T follicular helper cell (primary cell): Measurements from ENCODE around the gene DPCD.

ENCODE experiments used
- DNase-seq: peaks from one replicate; pipeline ENCODE4 v3.0.0-alpha.2; 2020; ENCODE audit warnings: low read depth
- total RNA-seq, 2 experiments: gene quantifications; one replicate each; lab custom pipeline; 2026; lab: John Stamatoyannopoulos, UW

The DPCD gene
- 1.3 to 3.3 reads per million in 2 experiments for total RNA-seq

DNA sequence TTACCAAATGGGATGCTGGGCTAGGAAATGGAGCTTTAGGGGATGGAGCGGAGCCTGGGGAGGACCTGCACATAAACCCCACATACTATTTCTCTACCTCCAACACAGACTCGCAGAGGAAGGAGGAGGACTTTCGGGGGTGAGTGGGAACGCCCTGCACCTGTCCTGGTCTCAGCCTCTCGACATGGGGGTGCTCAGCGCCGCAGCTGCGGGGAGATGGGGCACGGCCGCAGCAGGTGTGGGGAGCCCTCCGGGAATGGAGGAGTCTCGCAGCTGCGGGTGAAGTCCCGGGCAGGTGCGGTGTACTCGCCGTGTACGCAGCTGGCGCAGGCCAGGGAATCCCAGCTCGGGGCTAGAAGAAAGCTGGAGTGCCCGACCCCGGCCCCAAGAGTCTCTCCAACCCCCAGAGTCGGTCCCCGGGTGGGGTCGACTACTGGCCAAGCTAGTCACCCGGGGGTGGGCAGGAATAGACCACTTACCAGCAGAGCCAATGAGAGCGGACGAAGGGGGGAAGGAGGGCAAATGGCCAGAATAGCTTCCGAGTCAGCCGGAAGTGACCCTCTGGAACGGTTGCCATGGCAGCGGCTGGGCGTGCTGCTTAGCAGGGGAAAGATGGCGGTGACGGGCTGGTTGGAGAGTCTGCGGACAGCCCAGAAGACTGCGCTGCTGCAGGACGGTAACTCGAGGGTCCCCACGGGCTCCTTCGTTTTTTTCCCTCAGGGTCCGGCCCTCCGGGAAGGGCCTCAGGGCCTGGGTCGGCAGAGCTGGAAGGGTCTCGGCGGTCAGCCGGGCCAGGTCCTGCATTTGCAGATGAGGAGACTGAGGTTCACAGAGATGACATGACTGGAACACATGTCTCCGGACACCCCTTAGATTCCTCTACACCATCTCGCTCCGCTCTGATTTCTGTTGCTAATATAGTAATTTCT, at the start of gene DPCD, which contains the start of gene POLL:
TSS of gene DPCD (plus strand) at position 597 of the 929 bp plus-strand sequence. CDS start at position 613, 16 bp downstream.
TSS of gene POLL (minus strand) at position 533 of the 929 bp plus-strand sequence. CDS start 897 bp downstream, outside the sequence.
- peak; percentile 76 for DNase-seq

DNA sequence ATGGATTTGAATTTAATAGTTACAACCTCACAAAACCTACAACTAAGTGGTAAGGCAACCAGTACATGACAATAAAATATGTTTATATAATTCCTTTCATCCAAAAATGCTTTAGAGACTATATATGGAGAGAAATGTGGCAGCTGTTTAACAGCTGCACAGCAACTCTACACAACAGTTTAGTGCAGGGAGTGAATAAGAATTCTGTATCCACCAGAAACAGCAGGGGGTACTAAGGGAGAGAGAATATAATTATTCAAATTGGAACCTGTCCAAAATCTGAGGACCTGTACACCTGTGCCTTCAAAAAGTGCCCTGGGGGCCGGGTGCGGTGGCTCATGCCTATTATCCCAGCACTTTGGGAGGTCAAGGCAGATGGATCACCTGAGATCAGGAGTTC, 49.7 kb upstream of the DPCD start:
- no peak for DNase-seq

DNA sequence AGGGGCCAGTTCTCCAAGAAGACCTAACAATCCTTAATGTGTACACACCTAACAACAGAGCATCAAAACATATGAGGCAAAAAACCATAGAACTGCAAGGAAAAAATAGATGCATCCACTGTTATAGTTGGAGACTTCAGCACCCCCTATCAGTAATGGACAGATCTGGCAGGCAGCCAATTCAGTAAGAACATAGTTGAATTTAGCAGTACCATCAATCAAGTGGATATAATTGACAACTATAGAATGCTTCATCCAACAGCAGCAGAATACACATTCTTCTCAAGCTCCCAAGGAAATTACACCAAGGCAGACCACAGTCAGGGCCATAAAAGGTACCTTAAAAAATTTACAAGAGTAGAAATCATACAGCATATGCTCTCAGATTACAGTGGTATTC, 42.2 kb upstream of the DPCD start:
- DNase-seq: no peak

DNA sequence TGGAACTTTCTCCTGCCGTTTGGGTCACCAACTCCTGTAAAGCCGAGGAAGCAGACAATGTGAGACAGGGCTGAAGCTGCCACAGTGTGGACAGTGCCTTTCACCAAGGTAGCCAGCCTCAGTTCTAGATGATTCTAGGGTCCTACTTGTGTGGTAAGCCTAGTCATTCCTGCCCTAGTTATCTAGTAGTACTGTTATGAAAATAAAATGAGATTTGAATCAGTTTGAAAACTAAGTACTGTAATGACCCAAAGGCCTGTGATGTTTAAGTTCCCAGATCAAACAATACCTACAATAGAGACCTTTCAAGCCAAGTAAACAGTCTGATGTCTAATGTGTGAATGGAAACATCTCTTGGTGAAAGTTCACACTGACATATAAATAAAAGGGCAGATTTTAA, 37.2 kb upstream of the DPCD start:
- no peak for DNase-seq

DNA sequence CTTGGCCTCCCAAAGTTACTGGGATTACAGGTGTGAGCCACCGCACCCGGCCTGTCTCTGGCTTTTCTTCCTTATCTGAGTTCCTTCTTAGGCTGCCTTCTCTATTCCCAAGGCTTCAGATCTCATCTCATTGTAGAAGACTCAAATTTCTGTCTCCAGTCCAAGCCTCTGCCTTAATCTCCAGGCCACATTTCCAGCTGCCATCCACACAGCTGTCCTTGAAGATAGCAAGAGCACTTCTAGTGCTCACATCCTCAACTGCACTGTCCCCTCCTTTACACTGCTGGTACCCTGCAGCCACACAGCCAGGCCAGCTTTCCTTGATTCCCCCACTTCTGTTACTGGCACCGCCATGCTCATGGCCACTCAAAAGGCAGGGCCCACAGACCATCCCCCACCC, 35.7 kb upstream of the DPCD start:
- DNase-seq: no peak

DNA sequence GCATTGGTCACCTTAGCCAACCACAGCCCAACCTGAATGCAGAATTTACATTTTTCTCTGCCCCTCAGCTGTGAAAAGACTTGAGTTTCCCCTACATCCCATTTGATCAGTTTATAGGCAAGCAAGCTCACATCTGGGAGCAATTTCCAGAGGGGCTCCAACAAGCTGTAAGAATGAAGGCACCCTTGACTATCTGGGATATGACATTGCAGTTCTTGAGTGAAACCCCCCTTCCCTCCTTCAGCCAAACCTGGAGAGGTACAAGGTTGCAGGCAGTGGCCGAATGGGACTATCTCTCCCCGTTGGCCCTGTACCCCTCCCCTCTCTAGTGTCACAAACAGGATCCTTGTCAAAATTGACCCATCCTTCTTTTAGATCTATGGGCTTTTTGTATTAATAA, 30.6 kb upstream of the DPCD start:
- DNase-seq: no peak

DNA sequence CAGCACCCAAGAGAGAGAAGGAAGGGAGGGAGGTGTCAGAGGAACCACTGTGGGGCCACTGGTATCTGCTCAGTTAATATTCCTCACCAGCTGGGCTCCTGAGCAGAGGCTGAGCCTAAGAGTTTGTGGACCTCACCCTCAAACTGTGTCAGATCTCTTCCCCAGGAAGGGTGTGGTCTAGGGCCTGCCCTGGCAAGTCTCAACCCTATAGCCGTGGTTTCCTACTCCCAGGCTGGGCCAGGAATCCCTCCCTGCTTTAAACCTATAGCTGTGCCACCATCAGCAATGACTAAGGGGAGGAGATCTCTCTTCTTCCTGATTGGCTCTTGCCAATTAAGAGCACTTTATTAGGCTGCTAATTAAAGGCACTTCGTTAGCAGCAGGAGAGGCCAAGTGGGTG, 29.9 kb upstream of the DPCD start:
- DNase-seq: no peak

DNA sequence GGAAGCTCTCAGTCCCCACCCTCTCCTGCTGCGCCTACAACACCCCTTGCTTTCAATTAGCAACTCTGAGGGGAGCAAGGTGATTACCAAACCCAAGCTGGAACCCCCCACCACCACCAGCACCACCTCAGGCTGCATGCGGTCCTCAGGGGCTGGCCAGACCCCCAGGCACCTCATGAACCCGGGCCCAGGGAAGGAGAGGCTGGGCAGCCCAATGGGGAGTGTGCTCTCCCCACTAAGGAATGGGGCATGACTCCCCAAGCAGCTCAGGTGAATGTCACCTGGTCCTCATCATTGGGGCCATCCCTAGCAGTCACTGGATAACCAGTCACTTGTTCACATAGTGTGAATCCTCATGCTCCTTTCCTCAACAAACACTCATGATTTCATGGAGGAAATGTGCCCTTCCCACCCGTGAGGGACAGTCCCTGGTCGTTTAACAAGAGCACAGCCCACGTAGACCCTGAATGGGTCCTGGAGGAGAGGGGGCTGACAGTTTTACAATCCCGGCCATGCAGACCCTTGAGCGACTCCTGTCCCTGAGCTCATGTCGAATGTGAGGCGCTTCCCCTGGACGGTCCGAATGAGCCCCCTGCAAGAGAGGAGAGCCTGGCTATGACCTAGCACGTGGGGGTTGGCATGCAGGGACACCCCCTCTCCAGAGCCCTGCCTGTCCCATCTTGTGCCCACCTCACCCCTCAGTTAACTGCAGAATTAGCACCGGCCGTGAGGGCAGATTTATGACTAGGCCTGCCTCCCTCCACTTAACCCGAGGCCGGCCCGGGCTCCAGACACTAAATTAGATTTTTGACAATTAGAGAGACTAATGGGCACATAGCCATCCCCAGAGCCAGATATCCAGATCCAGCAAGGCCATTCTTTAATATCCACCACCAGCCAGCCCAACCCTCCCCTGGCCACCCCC, 29.2 kb upstream of the DPCD start:
- no peak for DNase-seq

DNA sequence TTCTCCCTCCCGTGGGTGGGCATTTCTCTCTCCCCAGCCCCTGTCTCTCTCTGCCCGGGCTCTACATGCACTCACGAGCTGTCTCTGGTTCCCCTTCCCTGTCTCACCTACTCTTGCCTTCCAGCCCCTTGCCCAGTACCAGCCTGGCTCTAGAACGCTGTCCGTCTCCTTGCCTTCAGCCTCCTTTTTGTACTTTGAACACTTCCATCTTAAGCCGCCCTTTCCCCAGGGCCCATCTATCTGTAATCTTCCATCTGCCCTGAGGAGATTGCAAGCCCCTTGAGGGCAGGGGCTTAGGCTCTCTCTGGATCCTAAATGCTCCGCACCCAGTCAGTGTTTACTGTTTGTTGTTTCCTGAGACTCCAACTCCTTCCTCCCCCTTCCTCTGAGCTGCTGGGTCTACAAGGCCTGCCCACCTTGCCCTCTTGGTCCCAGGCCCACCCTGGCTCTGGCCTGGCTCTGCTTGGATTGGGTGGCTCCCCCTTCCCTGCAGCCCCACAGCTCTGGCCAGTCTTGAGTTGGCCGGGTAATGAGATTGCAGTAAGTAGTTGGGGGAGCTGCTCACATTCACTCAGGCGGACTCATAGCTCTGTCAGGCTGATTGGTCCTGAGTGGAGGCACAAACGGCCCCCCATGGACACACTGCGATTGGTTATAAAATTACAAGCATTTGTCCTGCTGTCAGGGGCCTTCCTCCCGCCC, 28.4 kb upstream of the DPCD start:
- DNase-seq: no peak

DNA sequence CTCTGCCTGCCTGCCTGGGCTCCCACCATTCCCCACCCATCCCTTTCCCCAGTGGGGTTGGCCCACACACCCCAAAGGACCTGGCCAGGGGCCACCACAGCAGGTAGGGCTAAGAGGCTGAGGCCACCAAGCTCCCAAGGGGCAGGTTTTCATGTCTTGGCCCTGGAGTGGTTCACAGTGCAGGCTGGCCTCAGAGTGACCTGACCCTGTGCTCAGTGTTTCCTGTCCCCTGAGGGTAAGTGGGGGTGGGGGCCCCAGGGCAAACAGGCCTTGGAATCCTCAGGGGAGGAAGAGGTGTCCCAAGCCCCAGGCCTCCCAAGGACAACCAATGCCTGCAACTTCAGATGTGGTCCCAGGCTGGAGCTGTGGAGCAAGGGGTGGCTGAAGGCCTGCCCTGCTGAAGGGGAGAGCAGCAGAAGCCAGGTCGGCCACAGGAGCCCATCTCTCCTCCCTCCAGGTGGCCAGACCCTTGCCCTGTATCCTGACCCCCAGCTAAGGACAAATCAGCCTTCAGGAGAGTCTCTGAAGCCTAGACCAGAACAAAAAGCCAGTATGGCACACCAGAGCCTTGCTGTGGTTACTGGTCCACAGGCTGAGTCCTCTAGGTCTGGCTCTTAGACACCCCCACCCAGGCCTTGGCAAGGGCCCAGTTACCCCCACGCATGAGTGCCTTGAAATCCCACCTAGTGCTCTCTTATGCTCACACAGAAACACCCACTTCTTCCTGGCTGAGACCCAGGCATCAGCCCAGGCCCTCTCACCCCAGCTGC, 27.6 kb upstream of the DPCD start:
- no peak for DNase-seq

DNA sequence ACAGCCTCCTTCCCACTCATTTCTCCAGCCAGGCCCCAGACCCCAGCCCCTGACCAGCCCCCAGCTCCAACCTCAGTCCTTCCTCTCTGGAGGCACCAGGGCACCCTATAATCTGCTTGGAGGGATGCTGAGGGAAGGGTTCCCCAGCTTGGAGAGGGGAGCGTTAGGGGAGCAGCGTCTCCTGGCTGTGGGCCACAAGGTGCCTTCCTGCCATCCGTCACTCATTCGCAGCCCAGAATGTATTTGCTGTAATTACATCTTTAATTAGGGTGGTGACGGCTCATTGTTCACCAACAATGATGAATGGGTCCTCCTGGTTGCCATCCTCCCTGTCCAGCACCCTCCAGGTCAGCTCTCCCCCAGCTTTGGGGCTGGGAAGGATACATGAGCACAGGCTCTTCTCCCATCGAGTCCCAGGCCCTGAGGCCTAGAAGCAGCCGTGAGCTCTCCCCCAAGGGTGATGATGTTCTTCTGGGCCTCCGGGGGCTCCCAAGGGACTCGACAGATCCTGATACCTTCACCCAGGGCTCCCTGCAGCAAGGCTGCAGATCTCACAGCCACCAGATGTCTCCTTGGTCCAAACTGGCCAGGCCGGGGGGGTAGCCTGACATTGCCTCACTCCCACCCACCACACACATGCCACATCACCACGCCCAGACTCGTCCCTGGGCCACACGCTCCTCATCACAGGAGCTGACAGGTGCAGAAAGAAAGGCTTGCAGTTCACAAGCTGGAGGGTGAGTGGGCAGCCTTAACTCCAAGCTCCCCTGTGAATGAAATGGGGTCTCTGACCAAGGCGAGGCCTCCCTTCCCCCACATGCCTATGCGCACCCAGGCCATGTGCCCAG, 26.8 kb upstream of the DPCD start:
- no peak for DNase-seq

DNA sequence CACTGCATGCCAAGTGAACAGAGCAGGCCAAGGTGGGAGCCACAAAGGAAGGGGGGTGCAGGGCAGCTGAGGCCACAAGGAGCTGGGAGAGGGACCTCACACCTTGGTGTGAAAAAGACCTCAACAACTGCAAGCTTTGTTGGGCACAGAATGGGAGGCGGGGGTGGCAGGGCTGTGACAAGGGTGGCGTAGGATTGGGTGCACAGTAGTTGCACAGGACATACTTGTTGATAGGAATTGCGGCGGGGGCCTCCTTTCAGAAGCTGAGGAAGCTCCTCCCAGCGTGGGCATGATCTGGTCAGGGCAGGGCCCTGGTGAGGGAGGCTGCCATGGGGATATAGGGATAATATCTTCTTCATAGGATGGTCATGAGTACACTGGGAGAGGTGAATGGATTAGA, 25.9 kb upstream of the DPCD start:
- DNase-seq: no peak

DNA sequence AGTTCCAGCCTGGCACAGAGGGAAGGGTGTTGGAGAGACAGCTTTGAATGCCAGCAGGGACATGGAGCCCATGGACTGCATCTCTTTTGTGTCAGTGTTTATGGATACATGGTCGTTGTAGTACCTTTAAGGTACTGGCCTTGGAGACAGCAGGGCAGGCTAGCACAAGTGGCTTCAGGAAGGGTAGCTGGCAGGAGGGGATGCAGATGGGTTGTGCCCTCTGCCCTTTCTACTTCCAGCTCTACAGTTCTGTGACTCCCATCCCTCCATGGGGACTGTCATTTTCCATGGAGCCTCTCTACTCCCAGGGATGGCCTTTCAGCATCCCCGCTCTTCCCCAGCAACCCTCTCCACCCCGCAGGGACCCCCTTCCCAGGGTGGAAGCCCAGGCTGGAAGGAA, 25.1 kb upstream of the DPCD start:
- DNase-seq: no peak

DNA sequence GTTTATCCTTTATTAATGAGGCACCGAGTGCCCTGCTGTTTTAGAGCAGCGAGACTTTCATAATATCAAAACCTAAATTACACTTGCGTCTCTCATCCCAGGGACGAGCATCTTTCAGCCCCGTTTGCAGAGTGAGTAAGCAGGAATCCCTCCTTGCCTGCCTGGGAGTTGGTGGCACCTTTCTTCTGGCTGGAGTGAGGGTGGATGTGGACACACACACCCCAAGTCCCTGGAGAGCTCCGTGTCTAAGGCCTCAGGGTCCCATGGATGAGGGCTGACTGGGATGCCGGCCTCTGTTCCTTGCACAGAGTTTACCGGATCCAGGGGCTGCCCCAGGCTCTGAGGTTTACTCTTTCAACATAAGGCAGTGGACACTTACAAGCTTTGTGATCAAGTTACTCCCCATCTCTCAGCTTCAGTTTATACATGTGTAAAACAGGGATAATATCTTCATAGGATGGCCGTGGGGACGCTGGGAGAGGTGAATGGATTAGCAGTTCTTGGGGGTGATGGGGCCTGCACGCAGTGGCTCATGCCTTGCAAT, 24.6 kb upstream of the DPCD start:
- no peak for DNase-seq

DNA sequence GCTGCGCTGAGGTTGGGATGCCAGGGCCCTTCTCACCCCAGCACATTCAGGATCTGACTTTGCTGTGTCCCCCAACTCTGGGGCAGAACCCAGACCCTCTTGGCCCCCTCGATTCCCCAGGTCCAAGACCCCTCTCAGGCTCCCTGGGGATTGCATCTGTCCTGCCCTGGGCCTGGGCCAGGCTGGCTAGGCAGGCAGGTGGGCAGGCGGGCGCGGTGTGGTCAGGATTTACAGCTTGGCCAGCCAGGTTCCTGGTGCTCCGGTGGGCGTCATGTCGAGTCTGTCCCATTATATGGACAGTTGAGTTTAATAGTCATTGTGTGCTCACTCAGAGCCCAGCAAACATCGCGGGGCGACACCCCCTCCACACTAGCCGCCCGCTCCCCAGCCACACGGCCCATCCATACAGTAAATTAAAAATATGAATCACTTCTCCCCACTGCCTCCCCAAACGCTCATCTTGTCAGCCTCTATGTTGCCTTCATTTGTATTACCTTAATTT, 23.6 kb upstream of the DPCD start:
- DNase-seq: no peak

DNA sequence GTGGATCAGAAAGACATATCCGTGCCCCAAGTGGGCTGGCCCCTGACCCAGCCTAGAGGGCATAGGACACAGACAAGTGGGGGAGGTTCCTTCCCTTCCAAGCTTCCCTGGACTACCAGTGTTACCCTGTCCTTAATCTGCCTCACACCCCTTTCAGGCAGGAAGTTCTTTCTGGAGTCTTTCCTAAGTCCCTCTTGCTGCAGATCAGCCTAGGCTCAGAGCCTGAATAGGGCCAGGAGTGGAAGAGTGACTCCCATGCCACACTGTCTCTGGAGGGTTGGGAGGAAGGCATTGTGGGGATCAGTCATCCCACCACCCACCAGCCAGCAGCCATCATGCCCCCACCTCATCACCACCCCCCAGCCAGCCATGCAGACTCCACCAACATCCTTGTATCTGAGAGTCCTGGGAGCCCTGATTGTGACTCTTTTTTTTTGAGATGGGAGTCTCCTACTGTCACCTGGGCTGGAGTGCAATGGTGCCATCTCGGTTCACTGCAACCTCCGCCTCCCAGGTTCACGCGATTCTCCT, 22.7 kb upstream of the DPCD start:
- DNase-seq: no peak

DNA sequence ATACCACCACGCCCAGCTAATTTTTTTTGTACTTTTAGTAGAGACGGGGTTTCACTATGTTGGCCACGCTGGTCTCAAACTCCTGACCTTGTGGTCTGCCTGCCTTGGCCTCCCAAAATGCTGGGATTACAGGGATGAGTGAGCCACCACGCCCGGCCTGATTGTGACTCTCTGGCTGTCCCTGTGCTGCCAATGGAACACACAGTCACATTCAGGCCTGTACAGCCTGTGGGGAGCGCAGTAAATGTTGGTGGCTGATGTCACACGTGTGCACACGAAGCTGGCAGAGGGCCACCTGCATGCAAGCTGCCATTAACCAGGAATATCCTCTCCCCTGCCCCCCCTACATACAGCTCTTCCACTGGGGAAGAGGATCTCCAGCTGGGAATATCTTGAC, 22.2 kb upstream of the DPCD start:
- no peak for DNase-seq

DNA sequence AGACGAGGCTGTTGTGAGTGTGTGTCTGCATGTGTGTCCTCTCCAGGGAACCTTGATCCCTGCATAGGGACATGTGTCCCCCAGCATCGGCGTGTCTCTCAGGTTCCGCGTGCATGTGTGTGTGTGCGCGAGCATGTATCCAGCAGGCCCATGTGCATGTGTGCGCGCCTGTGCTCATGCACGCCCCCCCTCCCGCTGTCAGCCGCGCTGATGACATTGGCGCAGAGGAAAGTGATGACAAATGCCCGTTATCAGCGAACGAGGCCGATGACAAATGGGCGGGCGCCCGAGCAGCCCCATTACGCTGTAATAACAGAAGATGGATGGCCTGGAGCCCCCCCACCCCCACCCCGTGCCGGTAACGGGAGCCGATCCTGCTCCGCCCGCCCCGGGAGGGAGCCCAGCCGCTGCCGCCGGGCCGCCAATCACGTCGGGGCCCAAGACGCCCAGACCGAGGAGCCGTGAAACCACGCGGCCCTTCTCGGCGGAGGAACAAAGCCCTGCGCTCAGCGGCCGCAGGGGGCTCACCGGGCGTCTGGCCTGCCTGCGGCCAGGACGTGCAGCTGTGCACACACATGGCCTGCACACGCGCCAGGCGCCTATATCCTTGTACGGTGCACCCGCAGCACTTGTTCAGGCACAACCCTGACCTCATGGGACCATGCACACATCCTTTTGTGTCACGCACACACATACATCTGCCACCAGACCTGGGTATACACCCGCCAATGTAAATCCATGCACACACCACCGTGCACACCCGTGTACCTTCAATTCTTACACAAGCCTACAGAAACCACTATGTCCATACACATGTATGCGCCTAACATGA, 21.6 kb upstream of the DPCD start:
- DNase-seq: no peak
